HL-60 (cell line): ENCODE data around the gene SAC3D1.

Source experiments
- DNase-seq, 2 experiments: peaks; one replicate each; pipeline ENCODE4 v3.0.0-alpha.2; 2010 to 2020; ENCODE audit warnings: low read depth in 1 of 2, low spot score in 1 of 2
- H3K27ac ChIP-seq: fragments of 250-450 bp; sonication (Bioruptor Pico); replicated peaks from 2 replicates; pipeline ENCODE4 v1.5.1; 2020; ENCODE audit warnings: mild to moderate bottlenecking, moderate library complexity
- H3K27me3 ChIP-seq: fragments of 250-450 bp; sonication (Bioruptor Pico); 2 replicates; pipeline ENCODE4 v1.5.1; 2021; ENCODE audit warnings: mild to moderate bottlenecking, moderate library complexity; ENCODE audit not compliant: insufficient read depth, poor library complexity, severe bottlenecking
- H3K4me3 ChIP-seq: replicated peaks from 2 replicates; pipeline ENCODE4 v1.5.1; 2011; ENCODE audit warnings: mild to moderate bottlenecking, control low read depth, low read length; ENCODE audit not compliant: insufficient read depth
- CTCF ChIP-seq: IDR thresholded peaks from one replicate; pipeline ENCODE4 v1.5.1; 2011; ENCODE audit warnings: low read length, control low read depth, inconsistent platforms; ENCODE audit not compliant: insufficient read depth
- GABPA ChIP-seq: IDR thresholded peaks from 2 replicates; pipeline ENCODE4 v1.6.1; 2012; ENCODE audit warnings: low read depth
- POLR2AphosphoS5 ChIP-seq: IDR thresholded peaks from 2 replicates; pipeline ENCODE4 v1.6.1; 2012; ENCODE audit warnings: low read depth
- REST ChIP-seq: IDR thresholded peaks from 2 replicates; pipeline ENCODE4 v1.6.1; 2012; ENCODE audit warnings: low read depth; ENCODE audit not compliant: insufficient replicate concordance
- SPI1 ChIP-seq: IDR thresholded peaks from 2 replicates; pipeline ENCODE4 v1.6.1; 2012; ENCODE audit warnings: low read depth, mild to moderate bottlenecking, borderline replicate concordance

SAC3D1 gene

GRCh38 chr11:65016705-65017104 lies 24.3 kb upstream of the SAC3D1 start:
- Histone ChIP-seq H3K4me3 (no peak overlapping the region), H3K27ac (no peak overlapping the region), H3K27me3 (no peaks in the 10 kb centered on the region)
- no peak for DNase-seq
- TF ChIP-seq SPI1 (no peak), GABPA (no peak), POLR2AphosphoS5 (no peak), CTCF (no peak), REST (no peak)

- H3K27ac ChIP-seq, result no peak overlapping the region
- H3K4me3 ChIP-seq, result no peak overlapping the region
- TF ChIP-seq REST, result no peak
- TF ChIP-seq POLR2AphosphoS5, result no peak
- TF ChIP-seq GABPA, result no peak
- no peak for TF ChIP-seq SPI1
- no peak for TF ChIP-seq CTCF
- no peaks in the 10 kb centered on the region for H3K27me3 ChIP-seq
- no peak for DNase-seq
Observed at GRCh38 chr11:65017937-65018336, 23.1 kb upstream of the SAC3D1 start.

- H3K27ac ChIP-seq, result no peak overlapping the region
- TF ChIP-seq GABPA (no peak), CTCF (no peak), SPI1 (no peak), REST (no peak), POLR2AphosphoS5 (no peak)
Observed at GRCh38 chr11:65019824-65020223, 21.2 kb upstream of the SAC3D1 start.

More at GRCh38 chr11:65019824-65020223, 21.2 kb upstream of the SAC3D1 start:
- Histone ChIP-seq H3K4me3 (no peak overlapping the region), H3K27me3 (no peaks in the 10 kb centered on the region)
- peak in 1 of 2 experiments; percentile 44 for DNase-seq
